Stimulated activated CD8-positive, alpha-beta memory T cell treated with anti-CD3 and anti-CD28 coated beads, Interleukin-7, amount 100 ng/mL, for 48 hours (primary cell): Measurements from ENCODE around the gene TSPAN15.
"Not testable (repeated sequence)": the region's sequence is repeated elsewhere in the genome, so short reads cannot be mapped to it uniquely, and the experiment has no call there.

Experiments
- DNase-seq, 2 donors: peaks; one replicate each; pipeline ENCODE4 v3.0.0-alpha.2; 2020; ENCODE audit warnings: low read depth in 1 of 2; ENCODE audit errors: extremely low read depth in 1 of 2

The TSPAN15 gene

GRCh38 chr10:69533658-69534057, 82.4 kb downstream of the TSPAN15 start:
- no peak for DNase-seq

- not testable (repeated sequence) for DNase-seq
Measured at GRCh38 chr10:69536521-69536920, 85.3 kb downstream of the TSPAN15 start.

GRCh38 chr10:69537449-69537848, 86.2 kb downstream of the TSPAN15 start:
- DNase-seq, result no peak

GRCh38 chr10:69538461-69538860, 87.2 kb downstream of the TSPAN15 start:
- DNase-seq, result no peak

GRCh38 chr10:69541463-69541862, 90.2 kb downstream of the TSPAN15 start:
- no peak for DNase-seq

GRCh38 chr10:69549959-69550358, 98.7 kb downstream of the TSPAN15 start:
- DNase-seq, result no peak

GRCh38 chr10:69552268-69552667, 101.0 kb downstream of the TSPAN15 start:
- no peak for DNase-seq

GRCh38 chr10:69553328-69553727, 102.1 kb downstream of the TSPAN15 start:
- no peak for DNase-seq

GRCh38 chr10:69554611-69555010, 103.3 kb downstream of the TSPAN15 start:
- no peak for DNase-seq
